ENCODE data around the gene ARID1B. TPM values are rescaled to one million over a fixed set of nuclear protein-coding genes. Genes with fewer than 3 reads are reported as not detected.

The ARID1B gene
- total and polyA plus RNA-seq, 4 donors: 7.0 to 49.0 (median 24.2) TPM

GRCh38 chr6:157207521-157208076 lies 430.4 kb downstream of the ARID1B start:
- H3K27ac ChIP-seq (ENCODE audit: low read depth in 1 of 2, low read length in 2 of 2): no peak overlapping the region
- H3K9me3 ChIP-seq (ENCODE audit: control insufficient read depth in 4 of 4, low read length in 3 of 4): no peaks in the 10 kb centered on the region
- H3K9ac ChIP-seq (ENCODE audit: low read depth in 1 of 2, low read length in 2 of 2): no peak overlapping the region
- H3K4me1 ChIP-seq (ENCODE audit: control insufficient read depth in 4 of 4, insufficient read depth in 4 of 4, low read length in 3 of 4): no peaks in the 10 kb centered on the region
- 97% methylated on average over 15 of the region's 15 CpGs for WGBS
- H3K4me3 ChIP-seq (ENCODE audit: low read depth in 1 of 3, low read length in 3 of 3): no peak overlapping the region
- TF ChIP-seq RXRA (IDR thresholded peaks at IDR 0.05): no peak
- no peak for TF ChIP-seq HNF4A (conservative IDR thresholded peaks at IDR 0.05)
- TF ChIP-seq YY1 (IDR thresholded peaks at IDR 0.05): no peak
- no peak for TF ChIP-seq NR2F2 (IDR thresholded peaks at IDR 0.05)
- TF ChIP-seq GABPA (IDR thresholded peaks at IDR 0.05 in 1 of 2, conservative IDR thresholded peaks at IDR 0.05 in 1 of 2): no peak
- TF ChIP-seq FOXA1 (IDR thresholded peaks at IDR 0.05): no peak
- no peak for TF ChIP-seq SP1 (IDR thresholded peaks at IDR 0.05)
- no peak for TF ChIP-seq JUND (IDR thresholded peaks at IDR 0.05)
- DNase-seq (ENCODE audit: low spot score): no peak
- H3K27me3 ChIP-seq (ENCODE audit: control insufficient read depth in 4 of 4, insufficient read depth in 4 of 4, low read length in 3 of 4): no peaks in the 10 kb centered on the region
- peaks cover 0 to 36% (median 23%) of the 10 kb centered on the region in 4 donors for H3K36me3 ChIP-seq (ENCODE audit: control insufficient read depth in 4 of 4, insufficient read depth in 3 of 4, low read depth in 1 of 4, low read length in 3 of 4)

GRCh38 chr6:157209865-157210530 lies 432.8 kb downstream of the ARID1B start:
- DNase-seq (ENCODE audit: low spot score): no peak
- WGBS: 95% methylated on average over 10 of the region's 10 CpGs
- H3K27me3 ChIP-seq (ENCODE audit: control insufficient read depth in 4 of 4, insufficient read depth in 4 of 4, low read length in 3 of 4): no peaks in the 10 kb centered on the region

GRCh38 chr6:157210954-157211353 lies 433.8 kb downstream of the ARID1B start:
- H3K27ac ChIP-seq (ENCODE audit: low read depth in 1 of 2, low read length in 2 of 2): no peak overlapping the region
- 97% methylated on average over 3 of the region's 3 CpGs for WGBS
- H3K36me3 ChIP-seq (ENCODE audit: control insufficient read depth in 4 of 4, insufficient read depth in 3 of 4, low read depth in 1 of 4, low read length in 3 of 4): peaks cover 0 to 20% (median 10%) of the 10 kb centered on the region in 4 donors
- H3K27me3 ChIP-seq (ENCODE audit: control insufficient read depth in 4 of 4, insufficient read depth in 4 of 4, low read length in 3 of 4): no peaks in the 10 kb centered on the region
- no peak overlapping the region for H3K9ac ChIP-seq (ENCODE audit: low read depth in 1 of 2, low read length in 2 of 2)
- H3K4me1 ChIP-seq (ENCODE audit: control insufficient read depth in 4 of 4, insufficient read depth in 4 of 4, low read length in 3 of 4): no peaks in the 10 kb centered on the region
- H3K9me3 ChIP-seq (ENCODE audit: control insufficient read depth in 4 of 4, low read length in 3 of 4): no peaks in the 10 kb centered on the region
- no peak for TF ChIP-seq EGR1 (IDR thresholded peaks at IDR 0.05; ENCODE audit: low read depth in 2 of 2)
- no peak for TF ChIP-seq FOXA2 (IDR thresholded peaks at IDR 0.05)
- no peak overlapping the region for H3K4me3 ChIP-seq (ENCODE audit: low read depth in 1 of 3, low read length in 3 of 3)
- no peak for DNase-seq (ENCODE audit: low spot score)

More at GRCh38 chr6:157209865-157210530, 432.8 kb downstream of the ARID1B start:
- Histone ChIP-seq H3K27ac (ENCODE audit: low read depth in 1 of 2, low read length in 2 of 2) (no peak overlapping the region), H3K9ac (ENCODE audit: low read depth in 1 of 2, low read length in 2 of 2) (no peak overlapping the region), H3K36me3 (ENCODE audit: control insufficient read depth in 4 of 4, insufficient read depth in 3 of 4, low read depth in 1 of 4, low read length in 3 of 4) (peaks cover 0 to 22% (median 13%) of the 10 kb centered on the region in 4 donors), H3K4me3 (ENCODE audit: low read depth in 1 of 3, low read length in 3 of 3) (no peak overlapping the region), H3K9me3 (ENCODE audit: control insufficient read depth in 4 of 4, low read length in 3 of 4) (no peaks in the 10 kb centered on the region), H3K4me1 (ENCODE audit: control insufficient read depth in 4 of 4, insufficient read depth in 4 of 4, low read length in 3 of 4) (no peaks in the 10 kb centered on the region)
- TF ChIP-seq FOXA2 (IDR thresholded peaks at IDR 0.05) (no peak), HNF4G (IDR thresholded peaks at IDR 0.05) (no peak), YY1 (IDR thresholded peaks at IDR 0.05) (no peak), HNF4A (conservative IDR thresholded peaks at IDR 0.05) (no peak), FOXA1 (IDR thresholded peaks at IDR 0.05) (no peak), SP1 (IDR thresholded peaks at IDR 0.05) (no peak)
- TF ChIP-seq, protein P1, sequence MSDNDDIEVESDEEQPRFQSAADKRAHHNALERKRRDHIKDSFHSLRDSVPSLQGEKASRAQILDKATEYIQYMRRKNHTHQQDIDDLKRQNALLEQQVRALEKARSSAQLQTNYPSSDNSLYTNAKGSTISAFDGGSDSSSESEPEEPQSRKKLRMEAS (IDR thresholded peaks at IDR 0.05): no peak

All from liver (tissue), 9 donors.